ENCODE results near the gene SKP1. TPM values are rescaled to one million over a fixed set of nuclear protein-coding genes. Genes with fewer than 3 reads are reported as not detected.

The SKP1 gene
- total and polyA plus RNA-seq, 10 of the 15 experiments (the other 5 are each of a cell fraction or from before 2014, with no cell fraction given), result 100 to 1,686 (median 519) TPM

GRCh38 chr5:134101686-134102439 is 74.9 kb downstream of the SKP1 start (continued):
- TF ChIP-seq IRF5 (IDR thresholded peaks at IDR 0.05; ENCODE audit: borderline replicate concordance), result no peak
- TF ChIP-seq MTA3 (IDR thresholded peaks at IDR 0.05; ENCODE audit: borderline replicate concordance, low read length), result no peak
- TF ChIP-seq FOXM1 (IDR thresholded peaks at IDR 0.05; ENCODE audit: low read depth, low read length), result no peak
- no peak for TF ChIP-seq SKIL (IDR thresholded peaks at IDR 0.05; ENCODE audit: low read depth, poor library complexity, severe bottlenecking)
- no peak for TF ChIP-seq ESRRA (IDR thresholded peaks at IDR 0.05; ENCODE audit: low read length)
- TF ChIP-seq SMAD5 (IDR thresholded peaks at IDR 0.05; ENCODE audit: low read depth), result no peak
- TF ChIP-seq POU2F2 (IDR thresholded peaks at IDR 0.05; ENCODE audit: borderline replicate concordance, low read depth, low read length), result no peak
- no peak for TF ChIP-seq MEF2A (IDR thresholded peaks at IDR 0.05; ENCODE audit: insufficient read depth, low read depth, low read length)
- TF ChIP-seq SP1 (IDR thresholded peaks at IDR 0.05; ENCODE audit: low read depth, low read length), result no peak
- no peak for TF ChIP-seq PRDM15 (CRISPR knock-in tag; IDR thresholded peaks at IDR 0.05)
- no peak for TF ChIP-seq ZZZ3 (IDR thresholded peaks at IDR 0.05; ENCODE audit: control insufficient read depth, insufficient read length, low read depth)
- TF ChIP-seq RUNX3 (IDR thresholded peaks at IDR 0.05; ENCODE audit: low read length), result no peak
- no peak for TF ChIP-seq CREM (IDR thresholded peaks at IDR 0.05; ENCODE audit: low read depth)
- no peak for TF ChIP-seq MAX (IDR thresholded peaks at IDR 0.05; ENCODE audit: low read depth, low read length)
- no peak for TF ChIP-seq CREB1 (IDR thresholded peaks at IDR 0.05; ENCODE audit: low read depth)
- no peak for TF ChIP-seq SIX5 (IDR thresholded peaks at IDR 0.05; ENCODE audit: low read depth, low read length, severe bottlenecking)
- TF ChIP-seq E4F1 (IDR thresholded peaks at IDR 0.05; ENCODE audit: borderline replicate concordance, partially characterized antibody), result no peak
- TF ChIP-seq YY1 (IDR thresholded peaks at IDR 0.05; ENCODE audit: low read depth, low read length), result peak; percentile 54; the same call in 1 of the 2 replicates
- TF ChIP-seq TBL1XR1 (IDR thresholded peaks at IDR 0.05; ENCODE audit: low read depth, low read length), result no peak
- TF ChIP-seq LARP7 (IDR thresholded peaks at IDR 0.05), result peak; percentile 58; the same call in 1 of the 2 replicates
- TF ChIP-seq NR2C2 (IDR thresholded peaks at IDR 0.05; ENCODE audit: borderline replicate concordance, control insufficient read depth, insufficient read length, low read depth), result no peak

Data from GM12878 (cell line).